Endothelial cell of umbilical vein (primary cell): ENCODE results near the gene CLPSL2. TPM values are rescaled to one million over a fixed set of nuclear protein-coding genes. Genes with fewer than 3 reads are reported as not detected.

ENCODE experiments used
- BruUV-seq: library from RNA; stranded (reverse); fragments of 400-500 nt; replicated peaks from 2 replicates; lab custom pipeline; 2021; lab: Mats Ljungman, UMichigan
- CTCF ChIA-PET: fragments of 300-600, 350-600 bp; sonication (Branson Sonifier 250); formaldehyde crosslinking; loops from one replicate; lab custom pipeline; 2021; ENCODE audit warnings: antibody characterized with exemption, inconsistent platforms; lab: Charles Lee
- POLR2A ChIA-PET: fragments of 300-600, 350-600 bp; sonication (Branson Sonifier 250); formaldehyde crosslinking; loops from one replicate; lab custom pipeline; 2021; ENCODE audit warnings: antibody characterized with exemption, inconsistent platforms; lab: Charles Lee
- DNase-seq: peaks from one replicate; pipeline ENCODE4 v3.0.0-alpha.2; 2011; ENCODE audit warnings: low read depth, low spot score
- FAIRE-seq: peaks from 2 replicates; lab custom pipeline; 2011; peaks lifted over from hg19 to GRCh38; lab: Jason Lieb, UNC
- H2AFZ ChIP-seq: 2 replicates; pipeline ENCODE4 v1.6.0; 2012; ENCODE audit warnings: low read depth, low read length, control low read depth, inconsistent platforms
- H3K27ac ChIP-seq: 2 replicates; pipeline ENCODE4 v1.5.1; 2011; ENCODE audit warnings: low read depth, mild to moderate bottlenecking, control low read depth, low read length, moderate library complexity; ENCODE audit not compliant: insufficient read depth
- H3K27me3 ChIP-seq, 2 experiments: 2 replicates each; pipeline versions ENCODE4 v1.6.0 to v1.6.1; 2011; ENCODE audit warnings: low read length in 2 of 2, mixed read lengths in 1 of 2; ENCODE audit not compliant: control insufficient read depth in 2 of 2, insufficient read depth in 2 of 2
- H3K36me3 ChIP-seq, 2 experiments: 2 replicates in 1 of 2; 3 replicates in 1 of 2; pipeline ENCODE4 v1.5.1; 2011; ENCODE audit warnings: low read length in 2 of 2, mild to moderate bottlenecking in 1 of 2, moderate library complexity in 1 of 2; ENCODE audit not compliant: control insufficient read depth in 2 of 2, insufficient read depth in 2 of 2; ENCODE audit errors: extremely low read depth in 1 of 2
- H3K4me1 ChIP-seq: 3 replicates; pipeline ENCODE4 v1.5.1; 2011; ENCODE audit warnings: mild to moderate bottlenecking, low read length; ENCODE audit not compliant: control insufficient read depth, insufficient read depth; ENCODE audit errors: extremely low read depth
- H3K4me2 ChIP-seq: 2 replicates; pipeline ENCODE4 v1.6.1; 2011; ENCODE audit warnings: low read length, control low read depth, mixed read lengths; ENCODE audit not compliant: insufficient read depth
- H3K4me3 ChIP-seq, 3 experiments: fragments of 200-600 bp in 1 of 3; sonication (generic), shearing (Covaris generic) in 1 of 3; replicated peaks in 1 of 3; 2 replicates each; pipeline ENCODE4 v1.5.1; 2011 to 2016; ENCODE audit warnings: control low read depth in 3 of 3, low read length in 3 of 3, mild to moderate bottlenecking in 2 of 3, inconsistent platforms in 1 of 3, low read depth in 1 of 3, moderate library complexity in 1 of 3; ENCODE audit not compliant: insufficient read depth in 1 of 3
- H3K79me2 ChIP-seq: 2 replicates; pipeline ENCODE4 v1.6.0; 2012; ENCODE audit warnings: low read length, inconsistent platforms; ENCODE audit not compliant: control insufficient read depth, insufficient read depth
- H3K9ac ChIP-seq: replicated peaks from 2 replicates; pipeline ENCODE3; 2011; ENCODE audit warnings: low read length, control low read depth; ENCODE audit not compliant: insufficient read depth; ENCODE audit errors: extremely low read depth
- H3K9me1 ChIP-seq: replicated peaks from 3 replicates; pipeline ENCODE4 v1.6.0; 2011; ENCODE audit warnings: mild to moderate bottlenecking, low read length; ENCODE audit not compliant: control insufficient read depth, insufficient read depth; ENCODE audit errors: extremely low read depth
- H3K9me3 ChIP-seq: replicated peaks from 2 replicates; pipeline ENCODE4 v1.5.1; 2012; ENCODE audit warnings: low read length, inconsistent platforms; ENCODE audit not compliant: control insufficient read depth, insufficient read depth
- H4K20me1 ChIP-seq: replicated peaks from 2 replicates; pipeline ENCODE3; 2011; ENCODE audit warnings: mild to moderate bottlenecking, low read length; ENCODE audit not compliant: control insufficient read depth, insufficient read depth; ENCODE audit errors: extremely low read depth
- CTCF ChIP-seq, 2 donors: IDR thresholded peaks; 1 replicate in 1 of 2; 2 replicates in 1 of 2; pipeline ENCODE4 v1.5.1; 2011; ENCODE audit warnings: low read length in 2 of 2, mild to moderate bottlenecking in 2 of 2, moderate library complexity in 2 of 2, control low read depth in 1 of 2, inconsistent platforms in 1 of 2, low read depth in 1 of 2; ENCODE audit not compliant: insufficient read depth in 1 of 2; ENCODE audit errors: extremely low read depth in 1 of 2
- EZH2 ChIP-seq: IDR thresholded peaks from 2 replicates; pipeline ENCODE4 v1.6.1; 2012; ENCODE audit warnings: borderline replicate concordance, low read depth, mild to moderate bottlenecking, moderate library complexity, low read length, inconsistent platforms; ENCODE audit not compliant: severe bottlenecking
- FOS ChIP-seq: IDR thresholded peaks from 2 replicates; pipeline ENCODE4 v1.6.1; 2011; ENCODE audit warnings: mild to moderate bottlenecking, low read length, moderate library complexity, borderline replicate concordance; ENCODE audit not compliant: insufficient read depth
- GATA2 ChIP-seq: IDR thresholded peaks from 2 replicates; pipeline ENCODE4 v1.7.0; 2011; ENCODE audit warnings: low read depth, mild to moderate bottlenecking, moderate library complexity, mixed read lengths, low read length; ENCODE audit not compliant: insufficient read length, insufficient read depth
- JUN ChIP-seq: IDR thresholded peaks from 2 replicates; pipeline ENCODE4 v1.6.1; 2011; ENCODE audit warnings: borderline replicate concordance, low read depth; ENCODE audit not compliant: insufficient read length, insufficient read depth
- MYC ChIP-seq: IDR thresholded peaks from one replicate; pipeline ENCODE4 v1.6.1; 2011; ENCODE audit warnings: mild to moderate bottlenecking, low read depth, low read length
- POLR2A ChIP-seq: IDR thresholded peaks from 2 replicates; pipeline ENCODE4 v1.6.1; 2012; ENCODE audit warnings: low read depth, mild to moderate bottlenecking, control low read depth, low read length
- POLR2AphosphoS5 ChIP-seq: IDR thresholded peaks from 2 replicates; pipeline ENCODE4 v1.6.1; 2012; ENCODE audit warnings: low read depth, mild to moderate bottlenecking, control low read depth, low read length, moderate library complexity; ENCODE audit not compliant: insufficient read depth
- dilution Hi-C: fragments of 300-500 bp; cut with MboI; formaldehyde crosslinking; loops from one replicate; pipeline ENCODE4 v1.15.0; 2019; ENCODE audit warnings: low sequenced_read_pairs; ENCODE audit not compliant: extremely low pct_ligation_motif_present
- intact Hi-C: fragments of 100-400 bp; cut with micrococcal nuclease; formaldehyde crosslinking; loops from one replicate; pipeline ENCODE4 v1.10.0; 2022
- polyA plus RNA-seq, 4 experiments: library from polyadenylated mRNA; depleted of rRNA in 3 of 4; stranded (reverse) in 3 of 4; unstranded in 1 of 4; fragments of >200 nt; gene quantifications; 2 replicates each; pipeline versions ENCODE4 v1.2.1 to v1.2.3, GENCODE V29; 2011 to 2012; ENCODE audit warnings: missing spikeins in 1 of 4
- total RNA-seq: library from RNA; stranded (reverse); gene quantifications from 2 replicates; pipeline ENCODE4 v1.2.3, GENCODE V29; 2021
- TF ChIP-seq, protein P1 (sequence below): IDR thresholded peaks from 2 replicates; pipeline ENCODE4 v1.6.1; 2011; ENCODE audit not compliant: insufficient read depth, insufficient read length

The CLPSL2 gene
- total and polyA plus RNA-seq, 2 donors (not counting 3 experiments of a cell fraction or from before 2014, with no cell fraction given), result not detected

DNA sequence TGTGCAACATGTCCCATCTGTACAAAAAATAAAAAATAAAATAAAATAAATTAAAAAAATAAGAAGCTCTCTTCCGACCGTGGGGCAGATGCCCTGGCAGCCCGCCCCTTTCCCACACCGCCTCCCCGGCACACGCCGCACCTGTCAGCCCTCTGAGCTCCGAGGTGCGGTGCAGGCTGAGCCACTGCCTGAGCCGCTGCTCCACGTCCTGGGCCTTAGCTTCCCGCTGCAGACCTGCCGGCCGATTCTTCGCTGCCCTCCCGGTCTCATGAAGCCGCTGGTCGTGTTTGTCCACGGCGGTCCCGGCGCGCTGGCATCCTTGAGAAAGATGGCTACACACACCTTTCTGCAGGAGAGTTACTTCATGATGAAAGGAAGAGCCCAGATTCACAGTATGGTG, 10.7 kb upstream of the CLPSL2 start:
- no peaks in the 10 kb centered on the region for H3K4me1 ChIP-seq
- H3K9me3 ChIP-seq, result no peaks in the 10 kb centered on the region
- CTCF ChIA-PET, result no interaction called here
- FAIRE-seq, result no peak
- H3K36me3 ChIP-seq, result no peaks in the 10 kb centered on the region
- intact Hi-C loops, result no loop called here
- H3K27ac ChIP-seq, result no peak overlapping the region
- dilution Hi-C loops, result no loop called here
- no peak overlapping the region for H3K4me2 ChIP-seq
- H3K79me2 ChIP-seq, result no peaks in the 10 kb centered on the region
- no peak overlapping the region for H2AFZ ChIP-seq
- no peaks in the 10 kb centered on the region for H3K9me1 ChIP-seq
- POLR2A ChIA-PET, result no interaction called here
- no peak for DNase-seq
- BruUV-seq, result no TSS peak
- H3K4me3 ChIP-seq, result no peak overlapping the region
- H3K9ac ChIP-seq, result no peak overlapping the region
- no peaks in the 10 kb centered on the region for H4K20me1 ChIP-seq
- H3K27me3 ChIP-seq, result peaks cover 14 to 29% of the 10 kb centered on the region in 2 experiments
- TF ChIP-seq POLR2AphosphoS5, result no peak
- TF ChIP-seq MYC, result no peak
- no peak for TF ChIP-seq GATA2
- no peak for TF ChIP-seq EZH2
- TF ChIP-seq POLR2A, result no peak
- TF ChIP-seq CTCF (IDR thresholded peaks at IDR 0.05; ENCODE audit: extremely low read depth in 1 of 2, insufficient read depth in 1 of 2, low read depth in 1 of 2, low read length in 2 of 2), result no peak
- TF ChIP-seq JUN, result no peak
- no peak for TF ChIP-seq FOS
- TF ChIP-seq, protein P1, sequence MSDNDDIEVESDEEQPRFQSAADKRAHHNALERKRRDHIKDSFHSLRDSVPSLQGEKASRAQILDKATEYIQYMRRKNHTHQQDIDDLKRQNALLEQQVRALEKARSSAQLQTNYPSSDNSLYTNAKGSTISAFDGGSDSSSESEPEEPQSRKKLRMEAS, result no peak
